ENCODE data around the gene SF3A1.

Gene SF3A1

GRCh38 chr22:30373331-30374325 is 16.9 kb upstream of the SF3A1 start:
- no peaks in the 10 kb centered on the region for H3K27me3 ChIP-seq (ENCODE audit: insufficient read depth, poor library complexity, severe bottlenecking)
- no peak overlapping the region for H3K4me3 ChIP-seq (replicated peaks; ENCODE audit: insufficient read depth, low read length)
- no peak for TF ChIP-seq GABPA (IDR thresholded peaks at IDR 0.05; ENCODE audit: low read depth)
- TF ChIP-seq CTCF (IDR thresholded peaks at IDR 0.05; ENCODE audit: insufficient read depth, low read length): no peak
- TF ChIP-seq REST (IDR thresholded peaks at IDR 0.05; ENCODE audit: insufficient replicate concordance, low read depth): no peak
- no peak for TF ChIP-seq POLR2AphosphoS5 (IDR thresholded peaks at IDR 0.05; ENCODE audit: low read depth)
- TF ChIP-seq SPI1 (IDR thresholded peaks at IDR 0.05; ENCODE audit: borderline replicate concordance, low read depth): no peak
- no peak for DNase-seq (ENCODE audit: low read depth in 1 of 2, low spot score in 1 of 2)
- peak overlapping the region; percentile 81 for H3K27ac ChIP-seq (replicated peaks)

- peak; percentile 38 for TF ChIP-seq REST (IDR thresholded peaks at IDR 0.05; ENCODE audit: insufficient replicate concordance, low read depth)
- TF ChIP-seq POLR2AphosphoS5 (IDR thresholded peaks at IDR 0.05; ENCODE audit: low read depth): peak; percentile 68
- no peak for TF ChIP-seq GABPA (IDR thresholded peaks at IDR 0.05; ENCODE audit: low read depth)
- no peak for TF ChIP-seq CTCF (IDR thresholded peaks at IDR 0.05; ENCODE audit: insufficient read depth, low read length)
- TF ChIP-seq SPI1 (IDR thresholded peaks at IDR 0.05; ENCODE audit: borderline replicate concordance, low read depth): peak; percentile 27; the same call in 1 of the 2 replicates
- DNase-seq (ENCODE audit: low read depth in 1 of 2, low spot score in 1 of 2): peak; percentile 74 to 90
Observed at GRCh38 chr22:30372915-30373314, 16.2 kb upstream of the SF3A1 start.

GRCh38 chr22:30371981-30372380 is 15.3 kb upstream of the SF3A1 start:
- Histone ChIP-seq H3K4me3 (replicated peaks; ENCODE audit: insufficient read depth, low read length) (no peak overlapping the region), H3K27me3 (ENCODE audit: insufficient read depth, poor library complexity, severe bottlenecking) (no peaks in the 10 kb centered on the region), H3K27ac (replicated peaks) (no peak overlapping the region)
- DNase-seq (ENCODE audit: low read depth in 1 of 2, low spot score in 1 of 2): no peak
- TF ChIP-seq GABPA (IDR thresholded peaks at IDR 0.05; ENCODE audit: low read depth) (no peak), POLR2AphosphoS5 (IDR thresholded peaks at IDR 0.05; ENCODE audit: low read depth) (no peak), REST (IDR thresholded peaks at IDR 0.05; ENCODE audit: insufficient replicate concordance, low read depth) (no peak), CTCF (IDR thresholded peaks at IDR 0.05; ENCODE audit: insufficient read depth, low read length) (no peak), SPI1 (IDR thresholded peaks at IDR 0.05; ENCODE audit: borderline replicate concordance, low read depth) (no peak)

More at GRCh38 chr22:30372915-30373314, 16.2 kb upstream of the SF3A1 start:
- H3K27me3 ChIP-seq (ENCODE audit: insufficient read depth, poor library complexity, severe bottlenecking): no peaks in the 10 kb centered on the region
- H3K4me3 ChIP-seq (replicated peaks; ENCODE audit: insufficient read depth, low read length): no peak overlapping the region
- H3K27ac ChIP-seq (replicated peaks): peak overlapping the region; percentile 81

Data from HL-60 (cell line).